ENCODE data around the gene ZNF414.

DNA sequence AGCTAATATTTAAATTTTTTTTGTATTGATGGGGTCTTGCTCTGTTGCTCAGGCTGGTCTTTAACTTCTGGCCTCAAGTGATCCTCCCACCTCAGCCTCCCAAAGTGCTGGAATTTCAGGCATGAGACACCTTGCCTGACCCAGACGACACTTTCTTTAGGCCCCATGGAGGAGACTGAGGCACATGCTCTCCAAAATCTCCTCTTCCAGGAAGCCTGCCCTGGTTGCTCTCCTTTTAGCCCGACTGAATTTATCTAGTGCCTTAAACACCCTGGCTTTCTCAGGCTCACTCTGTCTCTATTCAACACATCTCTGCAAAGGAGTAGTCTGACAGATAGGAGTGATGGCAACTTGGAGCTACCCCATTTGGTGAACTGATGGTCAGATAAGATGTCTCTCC lies 44.4 kb upstream of the ZNF414 start:
- TF ChIP-seq, protein P1, sequence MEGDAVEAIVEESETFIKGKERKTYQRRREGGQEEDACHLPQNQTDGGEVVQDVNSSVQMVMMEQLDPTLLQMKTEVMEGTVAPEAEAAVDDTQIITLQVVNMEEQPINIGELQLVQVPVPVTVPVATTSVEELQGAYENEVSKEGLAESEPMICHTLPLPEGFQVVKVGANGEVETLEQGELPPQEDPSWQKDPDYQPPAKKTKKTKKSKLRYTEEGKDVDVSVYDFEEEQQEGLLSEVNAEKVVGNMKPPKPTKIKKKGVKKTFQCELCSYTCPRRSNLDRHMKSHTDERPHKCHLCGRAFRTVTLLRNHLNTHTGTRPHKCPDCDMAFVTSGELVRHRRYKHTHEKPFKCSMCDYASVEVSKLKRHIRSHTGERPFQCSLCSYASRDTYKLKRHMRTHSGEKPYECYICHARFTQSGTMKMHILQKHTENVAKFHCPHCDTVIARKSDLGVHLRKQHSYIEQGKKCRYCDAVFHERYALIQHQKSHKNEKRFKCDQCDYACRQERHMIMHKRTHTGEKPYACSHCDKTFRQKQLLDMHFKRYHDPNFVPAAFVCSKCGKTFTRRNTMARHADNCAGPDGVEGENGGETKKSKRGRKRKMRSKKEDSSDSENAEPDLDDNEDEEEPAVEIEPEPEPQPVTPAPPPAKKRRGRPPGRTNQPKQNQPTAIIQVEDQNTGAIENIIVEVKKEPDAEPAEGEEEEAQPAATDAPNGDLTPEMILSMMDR (IDR thresholded peaks at IDR 0.05; ENCODE audit: low read length) = no peak
- TF ChIP-seq EZH2phosphoT487 (IDR thresholded peaks at IDR 0.05; ENCODE audit: low read length) = no peak
- TF ChIP-seq EZH2 (optimal IDR thresholded peaks at IDR 0.05; ENCODE audit: low read depth, low read length) = no peak

Measured in MM.1S (cell line).